Measurements from ENCODE around the gene SOS2. TPM values are rescaled to one million over a fixed set of nuclear protein-coding genes. Genes with fewer than 3 reads are reported as not detected.

SOS2 gene
- total RNA-seq (10 to 100 TPM; 40.1 to 68.8 (median 55.5) TPM), polyA plus RNA-seq (1 to 10 TPM; 6.7 to 9.6 (median 7.0) TPM)
- long read RNA-seq, donor 1, partial matches to known transcripts = 6 of 6 reads
- long read RNA-seq, donor 1, other reads (novel, unspliced or antisense) = 0 of 6 reads
- long read RNA-seq, donor 2, full-length matches to known transcripts = 3 of 9 reads
- long read RNA-seq, donor 2, partial matches to known transcripts = 6 of 9 reads
- long read RNA-seq, donor 2, other reads (novel, unspliced or antisense) = 0 of 9 reads

DNA sequence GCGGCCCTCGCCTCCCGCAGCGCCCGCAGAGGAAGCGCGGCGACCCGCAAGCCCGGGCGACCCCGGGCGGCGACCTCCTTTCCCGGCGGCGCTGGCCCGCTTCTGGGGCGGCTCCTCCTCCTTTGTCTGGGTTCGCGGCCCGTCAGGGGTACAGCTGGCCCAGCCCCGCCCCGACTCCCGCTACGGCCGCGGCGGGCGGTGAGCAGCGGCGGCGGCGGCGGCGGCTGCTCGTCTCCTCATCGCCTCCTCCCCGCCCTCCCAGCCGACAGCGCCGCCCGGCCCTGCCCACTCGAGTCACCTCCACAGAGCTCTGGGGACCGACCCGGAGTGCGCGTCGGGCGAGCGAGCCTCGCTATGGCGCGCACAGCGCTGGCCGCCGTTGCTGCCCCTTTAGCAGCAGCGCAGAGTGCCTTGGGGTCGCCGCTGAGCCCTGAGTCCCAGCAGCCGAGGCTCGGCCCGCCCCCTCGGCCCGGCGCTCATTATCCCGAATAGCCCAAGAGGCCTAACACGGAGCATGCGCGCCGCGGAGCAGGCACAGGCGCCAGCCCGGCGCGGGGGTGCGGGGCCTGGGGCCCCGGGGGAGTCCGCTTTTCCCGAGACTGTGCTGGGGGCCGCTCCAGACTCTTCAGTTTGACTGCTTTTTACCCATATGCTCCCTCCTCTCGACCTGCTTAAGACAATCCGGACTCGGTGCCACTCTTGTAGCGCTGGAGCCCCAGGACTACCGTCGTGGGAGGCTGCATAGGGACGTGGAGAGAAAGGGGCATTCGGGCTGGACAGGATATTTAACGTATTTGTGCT, at the start of gene SOS2:
SOS2 (minus strand) TSS at position 104 of the 801 bp plus-strand sequence. CDS start 295 bp downstream, outside the sequence.
- TF ChIP-seq POLR2A (IDR thresholded peaks at IDR 0.05) (peak in 1 of 3 donors; percentile 73), POLR2AphosphoS5 (IDR thresholded peaks at IDR 0.05) (peak; percentile 89 to 94 (median 94))
- TF ChIP-seq, protein P1, sequence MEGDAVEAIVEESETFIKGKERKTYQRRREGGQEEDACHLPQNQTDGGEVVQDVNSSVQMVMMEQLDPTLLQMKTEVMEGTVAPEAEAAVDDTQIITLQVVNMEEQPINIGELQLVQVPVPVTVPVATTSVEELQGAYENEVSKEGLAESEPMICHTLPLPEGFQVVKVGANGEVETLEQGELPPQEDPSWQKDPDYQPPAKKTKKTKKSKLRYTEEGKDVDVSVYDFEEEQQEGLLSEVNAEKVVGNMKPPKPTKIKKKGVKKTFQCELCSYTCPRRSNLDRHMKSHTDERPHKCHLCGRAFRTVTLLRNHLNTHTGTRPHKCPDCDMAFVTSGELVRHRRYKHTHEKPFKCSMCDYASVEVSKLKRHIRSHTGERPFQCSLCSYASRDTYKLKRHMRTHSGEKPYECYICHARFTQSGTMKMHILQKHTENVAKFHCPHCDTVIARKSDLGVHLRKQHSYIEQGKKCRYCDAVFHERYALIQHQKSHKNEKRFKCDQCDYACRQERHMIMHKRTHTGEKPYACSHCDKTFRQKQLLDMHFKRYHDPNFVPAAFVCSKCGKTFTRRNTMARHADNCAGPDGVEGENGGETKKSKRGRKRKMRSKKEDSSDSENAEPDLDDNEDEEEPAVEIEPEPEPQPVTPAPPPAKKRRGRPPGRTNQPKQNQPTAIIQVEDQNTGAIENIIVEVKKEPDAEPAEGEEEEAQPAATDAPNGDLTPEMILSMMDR (IDR thresholded peaks at IDR 0.05 in 8 of 11, conservative IDR thresholded peaks at IDR 0.05 in 3 of 11) = peak in 3 of 11 experiments; percentile 10 to 36 (median 20)
- no peaks in the 10 kb centered on the region for H3K36me3 ChIP-seq
- no peaks in the 10 kb centered on the region for H3K27me3 ChIP-seq (replicated peaks in 1 of 7)
- H3K4me3 ChIP-seq = peak within 1 kb of the TSS; percentile 67 to 74 (median 68)
- H3K27ac ChIP-seq = peak within 1 kb of the TSS; percentile 86 to 100 (median 99)
- peaks cover 4 to 56% (median 39%) of the 10 kb centered on the region in 6 donors for H3K4me1 ChIP-seq
- 0 to 1% (median 1%) methylated on average over 45 to 90 of the region's 90 CpGs for WGBS, 5 donors
- intact Hi-C loops (cut with DNase I; ENCODE audit: low total_unique reads) = no loop called here
- peaks cover 0 to 7% (median 0%) of the 10 kb centered on the region in 8 donors for H3K9me3 ChIP-seq
- peak; percentile 98 for DNase-seq

DNA sequence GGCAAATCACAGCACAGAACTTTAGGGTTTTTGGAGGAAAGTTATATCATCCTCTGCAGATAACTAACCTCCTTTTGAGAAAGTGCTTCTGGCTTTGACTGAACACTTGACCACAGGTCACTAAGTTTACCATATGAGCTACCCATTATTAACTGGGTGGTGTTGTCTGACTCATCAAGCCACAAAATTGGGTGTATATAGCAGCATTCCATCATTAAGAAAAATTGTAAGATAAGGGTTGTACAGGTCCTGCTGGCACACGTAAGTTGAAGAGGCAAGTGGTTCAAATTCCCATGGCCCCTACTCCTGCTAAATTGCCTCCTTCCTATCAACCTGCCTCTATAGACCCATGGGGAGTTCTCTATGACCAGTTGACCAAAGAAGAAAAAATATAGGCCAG, 41.1 kb upstream of the SOS2 start:
- H3K4me3 ChIP-seq = no peak overlapping the region
- no peaks in the 10 kb centered on the region for H3K9me3 ChIP-seq
- H3K4me1 ChIP-seq = no peaks in the 10 kb centered on the region
- H3K27ac ChIP-seq = no peak overlapping the region
- DNase-seq = no peak
- intact Hi-C loops (cut with DNase I; ENCODE audit: low total_unique reads) = no loop called here
- no peaks in the 10 kb centered on the region for H3K27me3 ChIP-seq (replicated peaks in 1 of 7)
- H3K36me3 ChIP-seq = peaks cover 0 to 14% (median 0%) of the 10 kb centered on the region in 6 donors
- TF ChIP-seq POLR2A (IDR thresholded peaks at IDR 0.05) = no peak
- TF ChIP-seq, protein P1 (IDR thresholded peaks at IDR 0.05 in 8 of 11, conservative IDR thresholded peaks at IDR 0.05 in 3 of 11) = no peak
- no peak for TF ChIP-seq POLR2AphosphoS5 (IDR thresholded peaks at IDR 0.05)
- WGBS, 5 donors = 94 to 100% (median 100%) methylated on average over 1 of the region's 1 CpG

DNA sequence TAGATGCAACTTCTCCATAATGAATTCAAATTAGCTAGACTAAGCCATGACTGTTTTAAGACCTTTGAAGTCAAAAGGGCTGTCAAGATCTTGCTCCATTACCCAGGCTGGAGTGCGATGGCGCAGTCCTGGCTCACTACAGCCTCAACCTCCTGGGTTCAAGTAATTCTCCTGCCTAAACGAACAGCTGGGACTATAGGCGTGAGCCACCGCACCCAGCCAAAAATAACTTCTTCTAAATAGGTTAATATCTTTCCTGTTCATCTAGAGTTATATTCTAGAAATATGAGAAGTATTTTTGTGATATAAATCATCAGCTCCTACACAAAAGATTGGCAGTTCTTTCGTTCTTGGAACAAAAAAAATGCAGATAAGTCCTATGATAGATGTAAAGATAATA, 39.6 kb upstream of the SOS2 start:
- intact Hi-C loops (cut with DNase I; ENCODE audit: low total_unique reads) = no loop called here
- Histone ChIP-seq H3K27ac (no peak overlapping the region), H3K27me3 (replicated peaks in 1 of 7) (no peaks in the 10 kb centered on the region), H3K9me3 (no peaks in the 10 kb centered on the region), H3K36me3 (peaks cover 0 to 9% (median 0%) of the 10 kb centered on the region in 6 donors), H3K4me3 (no peak overlapping the region), H3K4me1 (no peaks in the 10 kb centered on the region)
- no peak for TF ChIP-seq POLR2AphosphoS5 (IDR thresholded peaks at IDR 0.05)
- TF ChIP-seq POLR2A (IDR thresholded peaks at IDR 0.05) = no peak
- TF ChIP-seq, protein P1 (IDR thresholded peaks at IDR 0.05 in 8 of 11, conservative IDR thresholded peaks at IDR 0.05 in 3 of 11) = no peak
- DNase-seq = no peak
- 89 to 93% (median 90%) methylated on average over 6 of the region's 6 CpGs for WGBS, 5 donors

DNA sequence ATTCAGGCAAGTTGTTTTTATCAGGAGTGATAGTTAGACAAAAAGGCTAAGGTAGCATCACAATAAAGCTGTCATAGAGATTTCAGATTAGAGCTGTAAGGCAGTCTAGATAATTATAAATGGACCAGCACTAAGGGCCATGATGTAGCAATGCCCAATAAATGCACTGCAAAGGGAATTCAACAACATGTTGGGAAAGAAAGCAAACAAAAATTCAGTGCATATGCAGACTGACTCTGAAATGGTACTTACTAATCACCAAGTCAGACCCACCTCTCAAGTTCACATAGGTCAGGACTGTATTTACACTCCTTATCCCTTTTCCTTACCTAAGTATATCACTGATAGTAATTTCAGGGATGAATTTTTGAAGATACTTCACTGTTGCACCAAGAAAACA, 33.7 kb upstream of the SOS2 start:
- no peaks in the 10 kb centered on the region for H3K9me3 ChIP-seq
- no peak for DNase-seq
- H3K27ac ChIP-seq = no peak overlapping the region
- H3K4me1 ChIP-seq = no peaks in the 10 kb centered on the region
- TF ChIP-seq POLR2A (IDR thresholded peaks at IDR 0.05) (no peak), POLR2AphosphoS5 (IDR thresholded peaks at IDR 0.05) (no peak)
- TF ChIP-seq, protein P1 (IDR thresholded peaks at IDR 0.05 in 8 of 11, conservative IDR thresholded peaks at IDR 0.05 in 3 of 11) = no peak
- H3K36me3 ChIP-seq = peaks cover 0 to 9% (median 0%) of the 10 kb centered on the region in 6 donors
- H3K27me3 ChIP-seq (replicated peaks in 1 of 7) = no peaks in the 10 kb centered on the region
- intact Hi-C loops (cut with DNase I; ENCODE audit: low total_unique reads) = no loop called here
- no peak overlapping the region for H3K4me3 ChIP-seq

Data from spleen (tissue), 13 donors.